ENCODE data around the gene TLE1.

TLE1 gene

GRCh38 chr9:81686614-81687520 lies 2.5 kb downstream of the TLE1 start:
- no peak for DNase-seq (ENCODE audit: low spot score)

DNA sequence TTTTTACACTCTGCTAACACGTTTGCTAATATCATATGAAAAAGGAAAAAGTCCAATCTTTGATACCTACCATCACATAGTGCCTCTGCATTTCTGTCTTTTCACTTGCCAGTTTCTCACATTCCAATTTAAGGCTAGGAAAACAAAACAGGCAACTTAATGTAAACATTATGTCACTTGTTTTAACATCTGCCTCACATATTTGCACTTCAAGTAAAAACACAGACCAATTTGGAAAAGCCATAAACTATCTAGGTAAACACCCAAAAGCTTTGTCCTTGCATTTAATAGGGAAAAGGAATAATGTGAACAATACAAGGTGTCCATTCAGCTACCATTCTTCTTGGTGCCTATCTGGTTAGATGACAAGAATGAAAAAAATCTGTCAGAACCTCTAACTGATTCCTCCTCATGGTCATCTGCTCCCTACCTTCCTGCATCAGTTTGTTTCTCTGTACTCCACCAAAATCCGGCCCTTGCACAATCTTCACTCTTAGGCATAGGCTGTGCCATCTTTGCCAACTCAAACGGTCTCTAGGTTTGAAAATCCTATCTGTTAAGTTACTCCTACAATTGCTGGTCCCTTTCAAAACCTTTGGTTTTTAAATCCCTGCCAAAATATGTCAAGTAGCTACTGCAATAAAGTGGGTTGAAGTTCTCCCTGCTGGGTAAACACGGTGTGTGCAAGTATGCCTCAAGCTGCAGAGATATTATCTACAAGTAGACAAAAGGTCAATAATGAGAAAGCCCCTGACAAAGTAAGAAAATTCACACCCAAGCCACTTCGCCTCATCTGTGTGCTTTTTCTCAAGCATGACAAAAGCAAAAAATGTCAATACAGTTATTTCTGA lies 3.4 kb downstream of the TLE1 start:
- no peak for DNase-seq (ENCODE audit: low spot score)

DNA sequence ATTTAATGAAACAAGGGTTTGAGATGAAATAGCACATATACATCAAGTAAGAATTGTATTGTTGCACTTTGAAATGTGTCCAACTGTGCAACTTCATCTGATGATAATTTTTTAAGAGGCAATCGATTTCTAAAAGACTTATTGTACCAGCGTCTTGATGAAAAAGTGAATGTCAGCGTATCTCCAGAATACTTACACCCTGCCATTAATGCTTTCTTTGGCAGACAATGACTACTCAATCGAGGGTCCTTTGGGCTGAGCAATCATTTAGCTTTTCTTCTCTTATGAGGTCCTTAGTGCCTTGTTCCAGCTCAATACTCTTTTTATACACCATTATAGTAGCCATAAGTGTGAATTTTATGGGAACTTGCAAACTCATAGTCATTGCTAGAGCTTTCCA lies 4.7 kb downstream of the TLE1 start:
- DNase-seq (ENCODE audit: low spot score) = no peak

DNA sequence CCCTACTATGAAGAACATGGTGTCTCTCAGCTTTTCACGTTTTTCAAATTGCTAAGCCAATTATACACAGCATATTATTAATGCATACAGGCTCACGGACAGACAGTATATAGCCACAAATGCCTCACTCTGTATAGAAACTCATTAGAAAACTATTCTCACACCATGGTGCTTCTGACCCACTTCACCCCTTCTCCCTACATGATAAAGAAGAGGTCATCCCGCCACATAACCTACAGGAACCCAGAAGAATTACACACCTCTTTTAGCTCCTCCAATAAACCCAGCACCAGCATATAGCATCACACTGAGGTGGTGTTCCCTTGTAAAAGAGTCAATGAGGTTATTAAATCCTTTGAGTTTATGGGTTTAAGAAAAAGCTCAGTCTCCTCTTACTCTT lies 5.6 kb downstream of the TLE1 start:
- DNase-seq (ENCODE audit: low spot score) = no peak

DNA sequence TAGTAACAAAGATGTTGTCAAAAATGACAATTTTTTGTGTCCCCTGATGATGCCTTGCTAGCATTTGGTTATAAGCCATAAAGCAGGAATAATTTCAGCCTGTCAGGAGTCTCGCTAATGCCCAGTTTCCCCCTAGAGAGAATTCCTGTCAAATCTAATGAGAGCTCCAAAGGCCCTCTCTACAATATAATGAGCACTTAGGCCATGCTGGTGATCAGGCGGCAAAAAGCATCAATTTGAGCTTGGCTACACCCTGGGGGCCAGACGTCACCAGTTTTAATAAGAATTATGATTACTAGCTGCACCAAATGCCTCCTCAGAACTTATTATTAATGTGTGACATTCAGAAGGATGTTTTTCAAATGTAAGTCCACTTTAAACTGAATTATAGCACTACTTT lies 6.1 kb downstream of the TLE1 start:
- no peak for DNase-seq (ENCODE audit: low spot score)

DNA sequence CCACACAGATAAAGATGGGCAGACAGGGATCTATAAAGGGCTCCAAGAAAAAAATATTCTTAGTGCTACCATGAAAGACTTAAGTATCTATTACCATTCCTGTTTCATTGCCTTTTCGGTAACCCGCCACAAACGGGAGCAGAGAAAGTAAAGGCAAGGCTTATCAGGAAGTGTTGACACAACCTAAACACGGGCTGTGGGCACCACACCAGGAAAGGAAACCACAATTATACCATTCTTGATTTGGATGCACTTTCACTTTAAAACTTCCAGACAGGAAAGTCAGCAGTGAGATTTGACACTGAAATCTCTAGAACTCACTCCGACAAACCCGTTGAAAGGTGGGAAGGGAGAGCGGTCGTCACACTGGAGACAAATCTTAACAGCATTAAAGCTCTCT lies 6.5 kb downstream of the TLE1 start:
- no peak for DNase-seq (ENCODE audit: low spot score)

- no peak for DNase-seq (ENCODE audit: low spot score)
These were observed 7.2 kb downstream of the TLE1 start for GRCh38 chr9:81682177-81682576.

DNA sequence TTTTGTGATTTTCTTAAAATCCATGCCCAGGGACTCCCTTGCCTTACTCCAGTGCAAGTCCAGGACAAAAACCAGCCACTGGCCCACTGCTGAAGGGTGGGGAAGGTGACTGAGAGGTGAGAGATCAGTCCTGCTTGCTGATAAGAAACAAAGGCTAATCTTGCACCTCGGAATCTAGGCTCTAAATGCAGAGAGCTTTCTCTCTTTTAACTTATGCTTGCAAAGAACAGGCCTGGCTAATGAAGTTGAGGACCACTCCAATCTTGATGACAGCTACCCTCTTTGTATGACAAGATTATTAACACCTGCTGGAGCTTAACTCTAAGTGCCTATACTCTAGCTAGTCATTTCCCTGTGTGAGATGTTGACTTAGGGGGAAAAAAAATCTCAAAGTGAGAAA lies 8.8 kb downstream of the TLE1 start:
- no peak for DNase-seq (ENCODE audit: low spot score)

- DNase-seq (ENCODE audit: low spot score) = no peak
These were observed 9.3 kb downstream of the TLE1 start for GRCh38 chr9:81680006-81680405.

- no peak for DNase-seq (ENCODE audit: low spot score)
These were observed 11.3 kb downstream of the TLE1 start for GRCh38 chr9:81678088-81678487.

DNA sequence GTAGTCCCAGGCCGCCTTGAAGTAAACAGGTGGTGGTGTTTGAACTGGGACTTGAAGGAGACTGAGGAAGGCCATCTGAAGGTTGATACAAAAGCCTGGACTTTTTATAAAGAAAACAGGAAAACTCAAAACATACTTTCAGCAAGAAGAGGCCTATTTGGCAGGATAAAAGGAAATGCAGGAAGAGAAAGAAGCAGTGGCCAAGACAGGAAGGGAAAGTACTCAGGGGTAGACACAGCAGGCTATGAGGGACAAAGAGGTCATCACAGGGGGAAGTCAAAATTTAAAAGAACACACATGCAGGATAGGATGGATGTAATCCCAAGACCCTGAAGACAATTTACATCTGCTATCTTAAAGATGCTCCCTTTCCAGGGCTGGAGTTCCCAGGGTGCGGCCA lies 13.0 kb downstream of the TLE1 start:
- no peak for DNase-seq (ENCODE audit: low spot score)

GRCh38 chr9:81673310-81673709 lies 16.0 kb downstream of the TLE1 start:
- no peak for DNase-seq (ENCODE audit: low spot score)

- no peak for DNase-seq (ENCODE audit: low spot score)
These were observed 17.5 kb downstream of the TLE1 start for GRCh38 chr9:81671880-81672280.

GRCh38 chr9:81669866-81670265 lies 19.5 kb downstream of the TLE1 start:
- DNase-seq (ENCODE audit: low spot score) = no peak

DNA sequence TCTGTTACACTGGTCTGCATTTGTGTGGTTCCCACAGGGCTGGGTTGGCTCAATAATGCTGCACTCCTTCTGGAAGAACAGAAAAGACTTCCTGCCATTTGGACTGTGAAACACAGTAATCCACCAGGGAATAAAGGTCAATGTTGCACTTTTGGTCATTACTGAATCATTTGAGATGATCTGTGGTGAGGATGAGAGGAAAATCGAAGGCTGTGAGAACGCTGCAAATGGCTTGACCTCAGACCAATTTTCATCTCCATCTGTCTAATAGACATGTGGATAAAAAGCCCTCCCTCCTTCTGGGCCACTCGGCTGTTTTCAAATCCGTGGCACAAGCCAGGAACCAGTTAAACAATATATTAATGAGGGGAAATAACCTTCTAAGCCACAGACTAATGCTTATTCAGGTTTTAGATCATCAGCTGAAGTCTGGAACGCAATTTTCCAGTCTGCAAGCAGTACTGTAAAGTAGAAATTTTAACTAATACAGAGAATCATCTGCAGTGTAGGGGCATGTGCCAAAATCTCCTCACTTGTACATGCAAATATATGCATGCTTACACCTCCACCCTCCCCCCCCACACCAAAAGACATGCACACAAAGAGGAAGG lies 20.2 kb downstream of the TLE1 start:
- no peak for DNase-seq (ENCODE audit: low spot score)

DNA sequence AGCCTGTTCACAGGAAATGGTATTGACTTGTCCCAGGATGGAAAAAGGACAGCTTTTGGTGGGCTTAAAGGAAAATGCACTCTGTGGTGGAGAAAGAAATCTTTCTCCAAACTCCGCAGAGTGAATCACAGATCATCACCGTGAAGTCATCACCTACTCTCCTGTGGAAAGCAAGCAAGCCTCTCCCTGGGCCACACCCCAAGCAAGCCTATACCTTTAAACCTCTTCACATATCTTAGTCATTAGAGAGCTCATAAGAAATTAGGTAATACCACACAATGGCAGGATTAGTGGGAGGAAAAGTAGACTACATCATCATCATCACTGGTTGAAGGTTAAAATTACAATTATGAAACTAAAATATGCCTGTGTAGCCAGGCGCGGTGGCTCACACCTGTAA lies 23.2 kb downstream of the TLE1 start:
- no peak for DNase-seq (ENCODE audit: low spot score)

DNA sequence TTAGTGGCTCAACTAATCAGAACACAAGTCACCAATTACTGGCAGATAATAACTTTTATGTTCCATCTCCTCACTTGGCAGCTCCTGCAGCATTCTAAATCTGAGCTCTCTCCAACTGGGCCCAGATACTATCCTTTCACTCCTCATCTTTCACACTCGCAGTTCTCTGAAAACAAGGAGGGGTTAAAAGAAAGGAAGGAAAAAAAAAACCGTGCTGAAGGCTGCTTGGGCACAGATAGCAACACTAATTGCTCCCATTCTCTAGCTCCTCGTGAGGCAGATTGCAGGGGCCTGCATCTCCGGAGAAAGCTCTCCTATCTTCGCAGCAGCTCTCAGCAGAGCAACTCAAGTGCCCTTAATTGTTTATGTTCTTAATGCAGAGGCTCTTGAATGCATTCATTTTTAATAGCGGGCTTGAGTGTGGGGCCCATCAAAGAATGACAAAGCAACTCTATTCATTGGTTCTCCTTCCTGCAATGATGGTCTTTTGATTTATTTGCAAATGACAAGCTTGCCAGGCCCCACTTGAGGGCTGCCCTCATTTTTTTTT lies 23.9 kb downstream of the TLE1 start:
- no peak for DNase-seq (ENCODE audit: low spot score)

DNA sequence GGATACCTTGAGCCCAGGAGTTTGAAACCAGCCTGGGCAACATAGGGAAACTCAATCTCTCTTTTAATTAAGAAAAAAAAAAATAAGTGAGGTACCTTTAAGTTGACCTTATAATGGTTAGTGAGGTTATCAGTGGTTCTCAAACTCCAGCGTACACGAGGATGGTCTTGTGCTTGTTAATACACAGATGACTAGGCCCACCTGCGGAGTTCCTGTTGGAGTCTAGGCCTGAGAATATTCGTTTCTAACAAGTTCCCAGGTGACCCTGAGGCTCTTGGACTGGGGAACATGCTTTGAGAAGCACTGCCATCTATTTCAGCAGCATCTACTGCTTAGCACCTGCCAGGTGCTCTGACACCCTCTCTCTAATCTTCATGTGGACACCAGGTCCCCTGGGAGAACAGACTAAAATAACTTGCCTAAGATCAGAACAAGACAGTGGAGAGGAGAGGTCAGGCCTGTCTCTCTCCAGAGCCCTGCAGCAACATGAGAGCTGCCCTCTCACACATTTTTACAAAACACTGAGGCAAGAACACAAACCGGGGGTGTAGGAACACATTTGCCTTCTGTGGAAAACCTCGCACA lies 24.6 kb downstream of the TLE1 start:
- DNase-seq (ENCODE audit: low spot score) = no peak

- DNase-seq (ENCODE audit: low spot score) = no peak
These were observed 28.0 kb downstream of the TLE1 start for GRCh38 chr9:81661339-81661738.

DNA sequence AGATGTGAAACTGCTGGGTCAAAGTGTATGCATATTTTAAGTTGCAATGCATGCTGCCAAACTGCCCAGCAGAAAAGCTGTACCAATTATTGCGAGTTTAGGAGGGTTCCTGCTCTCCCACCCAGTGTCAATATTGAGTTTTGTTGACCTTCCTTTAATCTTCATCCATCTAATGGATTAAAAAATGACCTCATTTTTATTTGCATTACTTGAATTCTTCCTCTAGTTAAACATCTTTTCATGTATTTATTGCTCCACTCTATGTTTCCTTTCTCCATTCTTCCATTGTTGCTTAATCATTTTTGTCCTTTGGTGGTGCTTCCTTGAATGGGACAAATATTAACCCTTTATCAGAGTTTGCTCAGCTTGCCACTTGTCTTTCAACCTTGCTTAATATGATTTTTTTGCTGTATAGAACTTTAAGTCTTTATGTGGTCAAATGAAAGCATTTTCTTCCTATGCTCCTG lies 32.4 kb downstream of the TLE1 start:
- DNase-seq (ENCODE audit: low spot score) = no peak

DNA sequence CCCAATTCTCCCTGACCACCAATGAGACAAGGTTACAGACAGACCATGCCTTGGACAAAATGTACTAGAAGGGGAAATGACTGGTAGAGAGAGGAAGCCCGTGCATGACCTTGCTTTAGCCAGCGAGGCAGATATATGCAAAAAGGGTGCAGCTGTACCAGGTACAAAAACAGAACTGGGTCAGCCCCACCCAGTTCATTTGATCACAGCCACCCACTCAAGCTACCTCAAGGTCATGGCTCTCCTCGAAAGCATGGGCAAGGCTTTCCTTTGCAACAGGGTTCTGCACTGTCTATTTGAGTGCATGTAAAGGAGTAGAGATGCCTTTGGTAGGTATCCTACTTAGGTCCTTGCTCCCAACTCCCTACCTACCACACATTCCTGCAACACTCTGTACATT lies 33.3 kb downstream of the TLE1 start:
- DNase-seq (ENCODE audit: low spot score) = no peak

DNA sequence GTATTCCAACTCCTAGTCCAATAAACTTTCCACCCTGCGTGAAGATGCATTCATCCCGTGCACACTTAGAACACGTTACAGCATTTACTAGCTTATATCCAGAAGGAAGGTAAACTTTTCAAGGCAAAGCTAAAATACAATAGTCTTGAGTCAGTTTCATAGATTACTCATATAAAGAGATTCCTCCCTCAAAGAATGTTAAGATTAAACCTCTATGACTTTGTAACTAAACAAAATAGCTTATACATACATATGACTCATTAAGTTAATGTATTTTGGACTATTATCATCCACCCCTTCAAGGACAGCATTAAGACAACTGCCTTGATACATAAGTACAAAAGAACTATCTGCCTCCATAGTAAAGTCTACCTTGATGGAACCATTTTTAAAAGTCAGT lies 36.1 kb downstream of the TLE1 start:
- no peak for DNase-seq (ENCODE audit: low spot score)
